Measurements from ENCODE around the gene MMP1.

Gene MMP1

DNA sequence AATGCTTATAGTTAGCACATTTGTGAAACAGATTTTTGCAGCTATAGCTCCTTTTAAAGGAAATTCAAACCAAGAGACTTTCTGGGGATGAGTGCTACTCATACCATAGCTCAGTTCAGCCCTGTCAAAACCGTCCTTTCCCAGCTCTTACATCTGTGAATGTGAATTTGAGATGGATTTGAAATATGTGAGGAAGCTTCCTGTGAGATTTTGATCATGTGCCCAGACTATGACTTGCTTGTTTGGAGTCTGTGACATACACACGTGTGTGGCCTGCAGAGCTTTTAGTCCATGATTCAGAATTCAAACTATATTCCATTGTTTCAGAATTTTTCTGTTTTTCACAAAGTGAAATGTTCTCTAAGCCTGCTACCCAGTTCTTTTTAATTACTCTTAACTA, 4.4 kb upstream of the MMP1 start:
- DNase-seq, result no peak

DNA sequence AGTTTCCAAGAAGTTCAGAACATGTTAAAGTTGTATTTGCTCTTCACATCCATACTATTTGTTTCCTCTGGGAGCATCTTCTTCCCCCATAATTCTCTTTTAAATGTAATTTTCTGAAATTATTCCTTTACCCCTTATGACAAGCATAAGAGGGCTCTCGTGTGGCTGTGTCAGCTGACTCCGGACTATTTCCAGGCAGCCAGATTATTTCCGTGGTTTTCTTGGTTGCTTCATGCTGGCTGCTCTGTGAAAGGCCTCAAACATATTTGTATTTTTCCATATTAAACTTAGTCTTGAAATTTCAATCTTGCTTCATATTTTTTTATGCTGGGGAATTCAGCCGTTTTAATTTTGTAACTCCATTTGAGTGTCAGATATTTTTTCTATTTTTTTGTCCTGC, 2.8 kb upstream of the MMP1 start:
- DNase-seq, result no peak

DNA sequence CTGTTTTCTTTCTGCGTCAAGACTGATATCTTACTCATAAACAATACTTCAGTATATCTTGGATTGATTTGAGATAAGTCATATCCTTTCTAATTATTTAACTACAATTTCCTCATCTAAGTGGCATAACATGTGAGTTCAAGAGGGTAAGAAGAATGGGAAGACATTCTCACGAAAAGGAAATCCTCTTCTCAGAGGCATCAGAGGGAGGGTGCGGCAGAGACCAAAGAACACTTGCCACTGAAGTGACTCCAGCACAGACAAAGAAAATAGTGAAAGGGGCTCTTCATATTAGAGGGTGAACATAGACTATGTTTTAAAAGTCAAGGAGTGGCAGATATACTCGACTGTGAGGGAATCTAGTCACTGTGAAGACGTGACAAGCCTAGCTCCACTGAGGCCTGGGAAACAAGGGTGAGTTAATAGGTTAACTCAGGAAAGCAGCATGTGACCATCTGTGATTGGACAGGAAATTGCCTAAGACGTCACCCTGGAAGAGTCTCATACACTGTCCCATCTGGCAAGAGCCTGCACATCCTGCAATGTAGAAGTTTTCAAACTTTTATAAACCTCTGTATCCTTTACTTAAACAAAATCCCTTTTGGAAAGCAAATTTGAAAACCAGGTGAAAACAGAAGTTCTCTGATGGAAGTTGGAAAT, 1.9 kb upstream of the MMP1 start:
- DNase-seq, result no peak

DNA sequence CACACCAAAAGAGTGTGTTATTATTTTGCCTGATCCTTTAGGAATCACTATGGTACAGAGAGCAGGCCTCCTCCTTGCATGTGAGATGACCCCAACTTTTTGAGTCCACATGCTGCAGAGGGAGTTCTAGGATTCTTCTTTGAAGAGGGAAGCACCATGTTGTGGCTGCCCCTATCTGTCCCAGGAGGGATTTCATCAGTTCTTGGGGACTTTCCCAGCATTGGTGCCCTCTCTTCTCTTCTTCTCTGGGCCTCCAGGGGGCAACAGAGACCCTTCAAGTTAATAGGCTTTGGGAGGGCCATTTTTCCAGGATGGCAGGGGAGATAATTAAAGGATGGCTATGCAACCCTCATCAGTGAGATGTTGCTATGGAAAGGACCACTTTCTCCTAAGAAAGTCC, 3.6 kb downstream of the MMP1 start:
- peak; percentile 42 to 49 for DNase-seq

DNA sequence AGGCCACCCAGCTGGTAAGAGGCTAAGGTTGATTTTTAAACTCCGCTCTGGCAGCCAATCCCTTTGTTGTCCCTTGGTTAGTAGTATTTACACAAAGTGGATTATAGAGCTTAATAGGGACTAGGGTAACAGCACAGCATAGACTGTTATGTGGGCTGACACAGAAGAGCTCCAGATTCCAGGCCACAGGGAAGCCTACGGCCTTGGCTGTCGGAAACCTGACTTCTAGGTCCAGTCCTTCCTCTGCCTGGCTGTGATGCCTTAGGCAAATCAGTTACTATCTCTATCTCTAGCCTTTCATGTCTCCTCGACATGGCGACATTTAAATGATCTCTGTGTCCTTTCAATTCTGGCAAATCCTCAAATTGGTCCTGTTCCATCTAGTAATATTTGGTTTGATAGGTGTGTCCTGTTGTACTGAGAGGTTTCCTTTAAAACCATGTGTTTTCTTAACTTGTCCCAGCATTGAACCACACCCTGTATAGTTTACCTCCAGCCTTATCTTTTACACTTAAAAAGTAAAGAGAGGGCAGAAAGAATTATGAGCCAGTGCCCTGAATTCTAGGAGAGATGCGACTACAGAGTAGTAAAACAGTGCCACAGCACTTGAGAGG, 4.2 kb downstream of the MMP1 start:
- DNase-seq, result no peak

DNA sequence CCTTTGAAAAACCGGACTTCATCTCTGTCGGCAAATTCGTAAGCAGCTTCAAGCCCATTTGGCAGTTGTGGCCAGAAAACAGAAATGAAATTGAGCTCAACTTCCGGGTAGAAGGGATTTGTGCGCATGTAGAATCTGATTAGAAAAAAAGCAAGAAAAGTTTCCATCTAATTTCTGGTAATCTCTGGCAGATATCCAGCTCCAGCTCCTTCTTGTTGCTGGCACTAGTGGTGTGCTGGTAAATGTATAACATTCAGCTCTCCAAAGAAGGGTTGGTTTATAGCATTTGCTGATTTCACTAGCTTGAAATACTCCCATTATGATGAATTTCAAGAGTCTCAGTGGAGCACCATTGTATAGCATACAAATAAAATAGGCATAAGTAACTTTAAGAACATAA, 5.4 kb downstream of the MMP1 start:
- DNase-seq, result no peak

DNA sequence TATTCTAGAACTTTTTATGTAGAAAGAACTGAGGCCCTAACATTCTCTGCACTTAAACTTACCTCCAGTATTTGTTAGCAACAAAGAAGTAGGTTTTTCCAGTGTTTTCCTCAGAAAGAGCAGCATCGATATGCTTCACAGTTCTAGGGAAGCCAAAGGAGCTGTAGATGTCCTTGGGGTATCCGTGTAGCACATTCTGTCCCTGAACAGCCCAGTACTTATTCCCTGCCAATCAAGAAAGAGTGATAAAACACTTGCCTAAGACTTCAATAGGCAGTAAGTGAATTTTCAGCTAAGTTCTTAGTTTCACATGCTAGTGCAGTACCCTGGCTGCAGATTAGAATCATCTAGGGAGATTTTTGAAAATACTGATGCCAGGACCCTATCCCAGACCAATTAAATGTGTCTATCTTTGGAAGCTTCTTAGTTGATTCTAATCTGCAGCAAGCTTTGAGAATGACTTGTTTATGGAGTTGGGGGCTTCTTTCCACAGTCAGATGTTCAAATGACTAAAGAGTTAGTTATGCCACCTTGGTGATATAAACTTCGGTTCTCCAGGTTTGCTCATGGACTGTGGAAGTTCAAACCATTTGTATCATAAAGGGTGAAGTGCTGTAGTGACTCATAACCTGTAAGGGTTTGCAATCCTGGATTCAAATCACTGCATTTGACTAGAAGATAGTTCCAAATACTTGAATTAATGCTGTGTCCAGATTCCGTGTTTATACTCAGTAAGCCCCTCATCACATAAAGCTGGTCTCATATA, 6.5 kb downstream of the MMP1 start:
- no peak for DNase-seq

DNA sequence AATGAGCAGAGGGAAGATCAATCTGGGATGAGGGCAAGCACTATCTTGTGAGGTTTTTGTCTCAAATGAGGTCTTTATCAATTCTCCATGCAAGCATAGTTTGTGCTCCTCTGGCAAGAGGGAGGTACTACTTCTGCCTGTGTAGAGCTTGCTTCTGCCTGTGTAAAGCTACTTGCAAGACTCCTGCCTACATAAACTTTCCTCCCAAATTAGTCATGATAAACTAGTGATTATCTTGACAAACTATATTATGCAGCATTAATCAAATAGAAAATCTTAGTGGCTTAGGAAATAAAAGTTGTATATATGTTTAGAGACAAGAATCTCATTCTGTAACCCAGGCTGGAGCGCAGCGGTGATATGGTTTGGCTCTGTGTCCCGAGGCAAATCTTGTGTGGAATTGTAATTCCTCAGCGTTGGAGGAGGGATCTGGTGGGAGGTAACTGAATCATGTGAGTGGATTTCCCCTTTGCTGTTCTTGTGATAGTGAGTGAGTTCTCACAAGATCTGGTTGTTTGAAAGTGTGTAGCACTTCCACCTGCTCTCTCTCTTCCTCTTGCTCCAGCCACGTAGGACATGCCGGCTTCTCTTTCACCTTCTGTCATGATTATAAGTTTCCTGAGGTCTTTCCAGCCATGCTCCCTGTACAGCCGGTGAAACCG, 9.5 kb downstream of the MMP1 start:
- DNase-seq, result no peak

DNA sequence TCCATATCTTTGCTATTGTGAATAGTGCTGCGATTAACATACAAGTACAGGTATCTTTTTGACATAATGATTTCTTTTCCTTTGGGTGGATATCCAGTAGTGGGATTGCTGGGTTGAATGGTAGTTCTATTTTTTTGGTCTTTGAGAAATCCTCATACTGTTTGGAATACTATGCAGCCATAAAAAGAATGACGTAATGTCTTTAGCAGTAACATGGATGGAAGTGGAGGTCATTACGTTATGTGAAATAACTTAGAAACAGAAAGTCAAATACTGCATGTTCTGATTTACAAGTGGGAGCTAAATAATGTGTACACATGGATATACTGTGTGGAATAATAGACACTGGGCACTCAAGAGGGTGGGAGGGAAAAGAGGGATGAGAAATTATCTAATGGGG, 13.6 kb downstream of the MMP1 start:
- DNase-seq, result no peak

DNA sequence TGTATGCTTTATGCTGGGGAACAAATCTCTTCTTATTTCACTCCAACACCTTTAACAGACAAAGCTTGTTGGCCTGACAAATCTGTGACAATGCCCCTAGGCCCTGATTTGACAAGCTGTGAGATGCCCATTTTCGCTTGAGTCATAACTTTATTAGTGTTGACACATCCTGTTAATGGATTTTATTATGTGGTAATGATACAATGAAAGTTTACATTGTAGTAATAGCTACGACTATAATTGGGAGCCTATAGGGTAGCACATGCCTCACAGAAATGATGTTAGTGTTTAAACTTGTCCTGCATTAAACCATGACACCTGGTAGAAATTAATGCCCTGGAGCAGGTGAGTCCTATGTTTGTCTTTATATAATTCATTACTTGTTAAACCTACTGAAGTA, 14.2 kb downstream of the MMP1 start:
- no peak for DNase-seq

DNA sequence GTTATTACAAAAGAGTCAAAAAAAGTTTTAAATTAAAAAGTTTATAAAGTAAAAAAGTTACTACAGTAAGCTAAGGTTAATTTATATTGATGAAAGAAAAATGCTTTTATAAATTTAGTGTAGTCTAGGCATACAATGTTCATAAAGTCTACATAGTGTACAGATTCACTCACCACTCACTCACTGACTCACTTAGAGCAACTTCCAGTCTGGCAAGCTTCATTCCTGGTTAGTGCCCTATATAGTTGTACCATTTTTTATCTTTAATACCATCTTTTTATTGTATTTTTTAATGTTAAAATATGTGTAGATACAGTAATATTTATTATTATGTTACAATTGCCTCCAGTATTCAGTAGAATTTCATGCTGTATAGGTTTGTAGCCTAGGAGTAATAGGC, 14.9 kb downstream of the MMP1 start:
- DNase-seq, result no peak

DNA sequence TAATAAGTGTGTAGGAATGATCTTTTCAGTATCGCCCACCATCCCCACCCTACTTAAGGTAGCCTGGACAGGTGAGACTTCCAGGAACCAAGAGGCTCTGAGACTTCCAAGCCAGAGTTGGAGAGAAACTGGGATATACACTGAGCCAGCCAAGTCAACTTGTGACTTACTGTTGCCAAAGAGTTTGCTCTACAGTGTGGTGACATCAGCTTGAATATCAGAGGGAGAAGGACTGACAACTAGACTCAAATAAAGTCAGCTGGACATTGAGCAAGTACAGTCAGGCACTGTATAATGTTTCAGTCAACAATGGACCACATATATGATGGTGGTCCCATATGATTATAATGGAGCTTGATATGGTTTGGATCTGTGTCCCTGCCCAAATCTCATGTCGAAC, 16.3 kb downstream of the MMP1 start:
- DNase-seq, result no peak

DNA sequence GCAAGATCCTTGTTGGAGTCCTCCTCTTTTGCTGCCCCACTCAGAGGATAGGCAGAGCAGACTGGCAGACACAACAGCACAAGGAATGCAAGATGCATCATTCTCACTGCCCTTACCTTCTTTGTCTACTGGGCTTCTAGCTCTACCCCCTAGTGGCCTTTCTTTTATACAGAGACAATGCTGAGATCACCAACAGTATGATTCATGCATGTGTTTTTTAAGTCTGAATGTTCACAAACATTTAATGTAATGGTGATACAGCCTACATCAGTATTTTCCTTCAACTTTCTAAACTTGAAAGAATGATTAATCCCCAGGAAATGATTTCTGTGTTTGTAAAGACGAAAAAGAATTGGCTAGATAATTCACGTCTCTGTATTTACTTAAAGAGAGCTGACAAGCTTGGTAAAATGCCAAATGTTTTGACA, 17.5 kb downstream of the MMP1 start, which contains the start of gene MMP10:
Gene MMP10 (minus strand): TSS at position 138 of the 428 bp plus-strand sequence. CDS start 37 bp downstream, at position 101.
- DNase-seq, result peak in 1 of 2 experiments; percentile 7

DNA sequence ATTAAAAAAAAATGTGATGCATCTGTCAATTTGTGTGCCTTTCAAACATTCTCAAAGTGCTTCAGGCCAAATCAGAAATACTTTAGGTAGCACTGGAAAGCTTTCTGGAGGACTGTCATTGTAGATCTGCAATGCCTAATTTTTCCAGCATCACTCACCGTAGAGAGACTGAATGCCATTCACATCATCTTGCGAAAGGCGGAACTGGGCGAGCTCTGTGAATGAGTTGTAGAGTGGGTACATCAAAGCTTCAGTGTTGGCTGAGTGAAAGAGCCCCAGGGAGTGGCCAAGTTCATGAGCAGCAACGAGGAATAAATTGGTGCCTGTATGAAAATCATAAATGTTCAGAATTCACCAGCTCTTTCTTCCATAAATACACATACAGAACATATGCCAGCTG, 21.5 kb downstream of the MMP1 start:
- no peak for DNase-seq

DNA sequence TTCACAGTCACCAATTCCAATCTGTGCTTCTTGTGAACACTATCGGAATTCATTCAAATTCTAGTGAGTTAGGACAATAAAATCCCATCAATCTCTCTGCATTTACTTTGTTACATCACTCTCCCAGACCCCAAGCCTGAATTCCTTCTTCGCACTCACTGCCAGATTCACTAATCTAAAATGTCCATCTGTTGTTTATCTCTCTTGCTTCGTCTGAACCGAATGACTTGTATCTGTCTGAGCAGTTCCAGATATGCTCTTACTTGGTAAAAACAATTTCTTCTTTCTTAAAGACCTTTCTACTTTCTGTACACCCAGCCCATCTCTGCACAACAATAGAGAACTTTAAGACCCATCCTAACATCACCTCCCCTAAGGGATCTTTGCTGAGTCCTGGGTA, 24.6 kb downstream of the MMP1 start:
- peak in 1 of 2 experiments; percentile 18 for DNase-seq

DNA sequence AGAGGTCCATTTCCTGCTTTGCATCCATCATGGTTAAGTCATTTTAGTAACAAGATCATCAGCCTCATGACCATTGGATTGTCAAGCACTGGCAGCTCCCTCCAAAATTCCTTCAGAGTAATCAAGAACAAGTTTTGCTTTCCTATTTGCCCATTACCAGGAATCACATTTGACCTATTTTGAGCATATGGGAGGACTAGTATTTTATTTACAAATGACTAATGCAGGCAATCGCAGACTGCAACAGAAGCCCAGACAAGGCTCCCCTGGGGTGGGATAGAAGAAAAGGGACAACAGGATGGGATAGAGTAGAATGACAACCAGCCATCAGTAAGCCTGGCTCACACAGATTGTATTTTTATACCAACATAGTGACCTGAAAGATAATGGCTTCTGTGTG, 26.6 kb downstream of the MMP1 start:
- no peak for DNase-seq

DNA sequence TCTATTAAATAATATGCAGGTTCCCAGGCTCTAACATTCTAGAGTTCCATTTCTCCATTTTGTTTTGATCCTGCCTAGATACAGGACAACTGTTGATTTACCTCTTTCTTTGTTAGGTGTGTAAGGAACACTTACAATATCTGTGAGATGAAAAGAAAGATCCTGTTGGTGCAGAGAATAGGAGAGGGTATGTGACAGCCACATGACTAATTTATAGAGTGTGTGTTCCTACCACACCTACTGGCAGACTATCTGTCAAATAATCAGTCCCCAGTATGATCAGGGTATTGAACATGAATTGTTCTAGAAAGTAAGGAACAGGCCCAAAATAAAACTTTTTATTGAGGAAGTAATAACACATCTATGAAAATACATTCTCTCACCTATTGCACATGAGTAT, 27.8 kb downstream of the MMP1 start:
- DNase-seq, result no peak

DNA sequence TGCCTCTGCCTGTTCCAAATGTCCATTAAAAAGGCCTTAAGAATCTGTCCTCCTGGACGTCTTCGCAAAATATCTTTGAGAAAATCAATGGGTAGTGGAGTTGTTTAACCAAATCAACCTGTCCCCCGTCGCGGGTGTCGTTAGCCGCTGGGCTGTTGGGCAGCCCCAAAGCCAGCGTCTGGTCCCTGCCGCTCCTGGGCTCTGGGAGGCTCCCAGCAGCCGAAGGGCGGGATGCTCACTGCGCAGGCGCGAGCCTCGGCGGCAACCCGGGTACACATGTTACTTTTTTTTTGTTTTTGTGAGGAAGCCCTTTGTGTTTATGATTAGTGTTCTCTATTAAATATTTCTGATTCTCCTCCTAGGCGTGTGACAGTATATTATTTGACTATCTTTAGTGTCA, 30.2 kb downstream of the MMP1 start:
- no peak for DNase-seq

DNA sequence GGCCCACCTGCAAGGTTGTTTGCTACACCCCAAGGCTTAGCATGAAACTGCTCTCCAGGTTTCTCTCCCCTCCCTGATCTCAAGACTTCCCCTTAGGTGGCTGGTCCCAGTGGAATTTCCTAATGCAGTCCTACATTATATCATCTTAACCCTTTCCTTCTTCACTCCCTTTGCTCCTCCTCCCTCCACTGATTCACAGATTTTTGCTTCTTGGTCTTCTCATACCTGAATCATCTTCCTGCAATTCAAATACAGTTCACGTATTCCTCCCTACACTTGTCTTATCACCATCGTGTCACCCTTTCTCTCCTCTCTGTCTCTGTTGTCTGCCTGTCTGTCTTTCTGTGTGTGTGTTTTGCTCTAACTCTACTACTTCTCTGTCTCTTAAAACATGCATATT, 34.5 kb downstream of the MMP1 start:
- no peak for DNase-seq

DNA sequence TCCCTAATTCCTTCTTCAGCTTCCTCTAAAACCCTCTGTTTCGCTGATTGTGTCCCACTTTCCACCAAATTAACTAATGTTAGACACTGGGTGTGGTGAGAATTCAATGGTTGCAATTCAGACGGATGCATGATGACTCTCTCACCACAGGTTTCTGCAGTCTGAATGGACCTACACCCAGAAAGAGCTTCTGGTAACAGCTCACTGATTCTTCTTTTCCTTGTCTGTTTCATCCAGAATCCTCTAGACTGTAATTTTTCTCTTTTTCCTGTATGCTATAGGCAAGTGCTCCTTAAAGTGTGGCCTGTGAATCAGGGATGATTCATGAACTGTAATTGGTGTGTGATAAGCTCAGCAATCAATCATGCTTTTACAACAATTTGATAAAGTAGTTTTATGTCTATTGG, 35.6 kb downstream of the MMP1 start:
- DNase-seq, result no peak

DNA sequence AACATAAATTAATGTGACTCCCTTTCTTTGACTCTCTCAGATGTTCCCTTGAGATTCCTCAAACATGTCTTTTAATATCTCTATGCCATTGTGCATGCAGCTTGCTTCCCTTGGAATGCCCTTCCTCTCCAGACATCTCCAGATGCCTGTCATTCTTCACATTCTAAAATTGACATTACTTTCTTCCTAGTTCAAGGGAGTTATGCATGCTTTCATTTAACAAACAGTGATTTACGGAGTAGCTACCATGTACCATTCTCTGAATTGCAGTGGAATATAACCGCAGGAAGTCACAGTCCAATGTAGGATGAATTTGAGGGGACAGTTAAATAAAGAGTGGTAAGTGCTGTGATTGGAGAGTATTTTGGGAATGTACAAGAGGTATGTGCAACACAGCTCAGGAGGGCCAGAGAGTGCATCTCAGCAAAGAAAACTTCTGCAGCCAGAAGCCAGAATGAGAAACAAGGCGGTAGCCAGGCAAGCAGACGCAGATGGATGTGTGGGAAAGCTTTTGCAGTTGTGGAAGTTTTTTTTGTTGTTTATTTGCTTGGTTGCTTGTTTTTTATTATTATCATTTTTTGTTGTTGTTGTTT, 36.2 kb downstream of the MMP1 start:
- DNase-seq, result no peak

DNA sequence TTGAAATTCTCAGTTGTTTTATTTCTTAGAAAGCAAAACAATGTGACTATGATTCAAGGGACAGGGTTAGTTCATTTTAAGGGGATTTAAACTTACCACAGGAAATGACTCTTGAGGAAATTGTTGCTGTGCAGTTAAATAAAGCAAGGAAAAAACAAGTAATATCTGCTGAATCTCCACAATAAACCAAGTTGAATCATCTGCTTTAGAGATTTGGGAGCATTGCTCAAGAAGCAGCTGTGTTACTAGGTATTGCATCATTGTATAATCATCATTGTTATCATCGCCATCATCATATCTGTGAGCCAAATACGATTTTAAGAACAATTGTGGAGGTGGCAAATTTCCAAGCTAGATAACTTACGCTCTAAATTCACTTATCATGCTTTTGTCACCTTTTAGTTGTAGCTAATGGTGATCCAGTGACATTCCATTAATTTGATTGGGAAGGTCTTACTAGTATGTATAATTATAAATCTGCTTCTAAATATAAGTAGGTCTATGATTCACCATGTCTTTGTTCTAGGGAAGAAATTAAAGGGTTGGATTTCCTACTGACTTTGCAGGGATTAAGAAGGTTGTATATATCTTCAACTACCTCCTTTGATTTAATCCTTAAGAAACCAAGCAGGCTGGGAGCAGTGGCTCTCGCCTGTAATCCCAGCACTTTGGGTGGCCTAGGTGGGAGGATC, 37.5 kb downstream of the MMP1 start:
- DNase-seq, result no peak

Data from NCI-H524 (cell line).